ENCODE data around the gene ZBTB45.

The ZBTB45 gene

GRCh38 chr19:58560007-58560887 lies 40.6 kb upstream of the ZBTB45 start:
- Histone ChIP-seq H3K4me1 (ENCODE audit: control insufficient read depth in 1 of 2, insufficient read depth in 2 of 2, low read length in 2 of 2) (peaks cover 52 to 55% of the 10 kb centered on the region in 2 donors), H3K4me3 (ENCODE audit: low read depth in 1 of 2, low read length in 2 of 2) (peak overlapping the region; percentile 93 to 94), H3K27ac (ENCODE audit: low read depth, low read length) (peak overlapping the region; percentile 100), H3K9ac (ENCODE audit: low read depth in 1 of 2, low read length in 2 of 2) (peak overlapping the region; percentile 99), H3K9me3 (ENCODE audit: control insufficient read depth in 1 of 2, low read length in 2 of 2) (no peaks in the 10 kb centered on the region), H3K27me3 (ENCODE audit: control insufficient read depth in 1 of 2, insufficient read depth in 2 of 2, low read length in 2 of 2) (no peaks in the 10 kb centered on the region), H3K36me3 (ENCODE audit: control insufficient read depth in 1 of 2, insufficient read depth in 2 of 2, low read length in 2 of 2) (peaks cover 7 to 10% of the 10 kb centered on the region in 2 donors)

GRCh38 chr19:58559275-58560006 lies 39.8 kb upstream of the ZBTB45 start:
- no peaks in the 10 kb centered on the region for H3K27me3 ChIP-seq (ENCODE audit: control insufficient read depth in 1 of 2, insufficient read depth in 2 of 2, low read length in 2 of 2)
- H3K4me1 ChIP-seq (ENCODE audit: control insufficient read depth in 1 of 2, insufficient read depth in 2 of 2, low read length in 2 of 2) = peaks cover 54 to 59% of the 10 kb centered on the region in 2 donors
- H3K4me3 ChIP-seq (ENCODE audit: low read depth in 1 of 2, low read length in 2 of 2) = peak overlapping the region; percentile 93 to 94
- H3K27ac ChIP-seq (ENCODE audit: low read depth, low read length) = peak overlapping the region; percentile 100
- H3K36me3 ChIP-seq (ENCODE audit: control insufficient read depth in 1 of 2, insufficient read depth in 2 of 2, low read length in 2 of 2) = peaks cover 7 to 10% of the 10 kb centered on the region in 2 donors
- H3K9ac ChIP-seq (ENCODE audit: low read depth in 1 of 2, low read length in 2 of 2) = peak overlapping the region; percentile 99
- H3K9me3 ChIP-seq (ENCODE audit: control insufficient read depth in 1 of 2, low read length in 2 of 2) = no peaks in the 10 kb centered on the region

GRCh38 chr19:58558623-58559274 lies 39.1 kb upstream of the ZBTB45 start:
- peaks cover 58 to 66% of the 10 kb centered on the region in 2 donors for H3K4me1 ChIP-seq (ENCODE audit: control insufficient read depth in 1 of 2, insufficient read depth in 2 of 2, low read length in 2 of 2)
- peak overlapping the region; percentile 93 to 94 for H3K4me3 ChIP-seq (ENCODE audit: low read depth in 1 of 2, low read length in 2 of 2)
- no peaks in the 10 kb centered on the region for H3K9me3 ChIP-seq (ENCODE audit: control insufficient read depth in 1 of 2, low read length in 2 of 2)
- peaks cover 7 to 10% of the 10 kb centered on the region in 2 donors for H3K36me3 ChIP-seq (ENCODE audit: control insufficient read depth in 1 of 2, insufficient read depth in 2 of 2, low read length in 2 of 2)
- no peaks in the 10 kb centered on the region for H3K27me3 ChIP-seq (ENCODE audit: control insufficient read depth in 1 of 2, insufficient read depth in 2 of 2, low read length in 2 of 2)
- H3K27ac ChIP-seq (ENCODE audit: low read depth, low read length) = peak overlapping the region; percentile 100
- H3K9ac ChIP-seq (ENCODE audit: low read depth in 1 of 2, low read length in 2 of 2) = peak overlapping the region; percentile 99

GRCh38 chr19:58558066-58558622 lies 38.5 kb upstream of the ZBTB45 start, which contains the start of gene UBE2M:
Gene UBE2M (minus strand): TSS chr19:58558611. CDS start chr19:58558381, 230 bp downstream.
- peaks cover 55 to 65% of the 10 kb centered on the region in 2 donors for H3K4me1 ChIP-seq (ENCODE audit: control insufficient read depth in 1 of 2, insufficient read depth in 2 of 2, low read length in 2 of 2)
- peaks cover 7 to 10% of the 10 kb centered on the region in 2 donors for H3K36me3 ChIP-seq (ENCODE audit: control insufficient read depth in 1 of 2, insufficient read depth in 2 of 2, low read length in 2 of 2)
- H3K9me3 ChIP-seq (ENCODE audit: control insufficient read depth in 1 of 2, low read length in 2 of 2) = no peaks in the 10 kb centered on the region
- peak within 1 kb of the TSS; percentile 99 for H3K9ac ChIP-seq (ENCODE audit: low read depth in 1 of 2, low read length in 2 of 2)
- peak within 1 kb of the TSS; percentile 93 to 94 for H3K4me3 ChIP-seq (ENCODE audit: low read depth in 1 of 2, low read length in 2 of 2)
- H3K27ac ChIP-seq (ENCODE audit: low read depth, low read length) = peak within 1 kb of the TSS; percentile 100
- H3K27me3 ChIP-seq (ENCODE audit: control insufficient read depth in 1 of 2, insufficient read depth in 2 of 2, low read length in 2 of 2) = no peaks in the 10 kb centered on the region

- H3K4me1 ChIP-seq (ENCODE audit: control insufficient read depth in 1 of 2, insufficient read depth in 2 of 2, low read length in 2 of 2) = peaks cover 49 to 58% of the 10 kb centered on the region in 2 donors
- H3K9me3 ChIP-seq (ENCODE audit: control insufficient read depth in 1 of 2, low read length in 2 of 2) = no peaks in the 10 kb centered on the region
- H3K27me3 ChIP-seq (ENCODE audit: control insufficient read depth in 1 of 2, insufficient read depth in 2 of 2, low read length in 2 of 2) = no peaks in the 10 kb centered on the region
- H3K36me3 ChIP-seq (ENCODE audit: control insufficient read depth in 1 of 2, insufficient read depth in 2 of 2, low read length in 2 of 2) = peaks cover 7 to 15% of the 10 kb centered on the region in 2 donors
- peak overlapping the region; percentile 100 for H3K27ac ChIP-seq (ENCODE audit: low read depth, low read length)
- peak overlapping the region; percentile 52 to 97 for H3K9ac ChIP-seq (ENCODE audit: low read depth in 1 of 2, low read length in 2 of 2)
- peak overlapping the region; percentile 74 to 90 for H3K4me3 ChIP-seq (ENCODE audit: low read depth in 1 of 2, low read length in 2 of 2)
Measured at GRCh38 chr19:58557221-58558065, 37.8 kb upstream of the ZBTB45 start.

GRCh38 chr19:58556622-58557220 lies 37.1 kb upstream of the ZBTB45 start:
- Histone ChIP-seq H3K27me3 (ENCODE audit: control insufficient read depth in 1 of 2, insufficient read depth in 2 of 2, low read length in 2 of 2) (no peaks in the 10 kb centered on the region), H3K4me3 (ENCODE audit: low read depth in 1 of 2, low read length in 2 of 2) (peak overlapping the region; percentile 74 to 90), H3K27ac (ENCODE audit: low read depth, low read length) (no peak overlapping the region), H3K36me3 (ENCODE audit: control insufficient read depth in 1 of 2, insufficient read depth in 2 of 2, low read length in 2 of 2) (peaks cover 14 to 22% of the 10 kb centered on the region in 2 donors), H3K4me1 (ENCODE audit: control insufficient read depth in 1 of 2, insufficient read depth in 2 of 2, low read length in 2 of 2) (peaks cover 42 to 50% of the 10 kb centered on the region in 2 donors), H3K9me3 (ENCODE audit: control insufficient read depth in 1 of 2, low read length in 2 of 2) (no peaks in the 10 kb centered on the region), H3K9ac (ENCODE audit: low read depth in 1 of 2, low read length in 2 of 2) (peak overlapping the region; percentile 52 to 97)

GRCh38 chr19:58555920-58556621 lies 36.5 kb upstream of the ZBTB45 start:
- H3K4me1 ChIP-seq (ENCODE audit: control insufficient read depth in 1 of 2, insufficient read depth in 2 of 2, low read length in 2 of 2) = peaks cover 40 to 46% of the 10 kb centered on the region in 2 donors
- H3K4me3 ChIP-seq (ENCODE audit: low read depth in 1 of 2, low read length in 2 of 2) = peak overlapping the region in 1 of 2 donors; percentile 74
- H3K27me3 ChIP-seq (ENCODE audit: control insufficient read depth in 1 of 2, insufficient read depth in 2 of 2, low read length in 2 of 2) = no peaks in the 10 kb centered on the region
- peaks cover 19 to 28% of the 10 kb centered on the region in 2 donors for H3K36me3 ChIP-seq (ENCODE audit: control insufficient read depth in 1 of 2, insufficient read depth in 2 of 2, low read length in 2 of 2)
- peak overlapping the region; percentile 51 to 97 for H3K9ac ChIP-seq (ENCODE audit: low read depth in 1 of 2, low read length in 2 of 2)
- no peaks in the 10 kb centered on the region for H3K9me3 ChIP-seq (ENCODE audit: control insufficient read depth in 1 of 2, low read length in 2 of 2)
- no peak overlapping the region for H3K27ac ChIP-seq (ENCODE audit: low read depth, low read length)

- H3K4me1 ChIP-seq (ENCODE audit: control insufficient read depth in 1 of 2, insufficient read depth in 2 of 2, low read length in 2 of 2) = peaks cover 40 to 46% of the 10 kb centered on the region in 2 donors
- H3K4me3 ChIP-seq (ENCODE audit: low read depth in 1 of 2, low read length in 2 of 2) = peak overlapping the region; percentile 91 to 100
- H3K27me3 ChIP-seq (ENCODE audit: control insufficient read depth in 1 of 2, insufficient read depth in 2 of 2, low read length in 2 of 2) = no peaks in the 10 kb centered on the region
- H3K36me3 ChIP-seq (ENCODE audit: control insufficient read depth in 1 of 2, insufficient read depth in 2 of 2, low read length in 2 of 2) = peaks cover 26 to 35% of the 10 kb centered on the region in 2 donors
- H3K27ac ChIP-seq (ENCODE audit: low read depth, low read length) = peak overlapping the region; percentile 97
- H3K9me3 ChIP-seq (ENCODE audit: control insufficient read depth in 1 of 2, low read length in 2 of 2) = no peaks in the 10 kb centered on the region
- peak overlapping the region; percentile 97 to 99 for H3K9ac ChIP-seq (ENCODE audit: low read depth in 1 of 2, low read length in 2 of 2)
Measured at GRCh38 chr19:58555369-58555885, 35.8 kb upstream of the ZBTB45 start.

All from duodenal mucosa (tissue), 2 donors.